ENCODE results near the gene RNF130. TPM values are rescaled to one million over a fixed set of nuclear protein-coding genes. Genes with fewer than 3 reads are reported as not detected.

Gene RNF130
- total RNA-seq, 1 donor from 2014 or later: 102 TPM

DNA sequence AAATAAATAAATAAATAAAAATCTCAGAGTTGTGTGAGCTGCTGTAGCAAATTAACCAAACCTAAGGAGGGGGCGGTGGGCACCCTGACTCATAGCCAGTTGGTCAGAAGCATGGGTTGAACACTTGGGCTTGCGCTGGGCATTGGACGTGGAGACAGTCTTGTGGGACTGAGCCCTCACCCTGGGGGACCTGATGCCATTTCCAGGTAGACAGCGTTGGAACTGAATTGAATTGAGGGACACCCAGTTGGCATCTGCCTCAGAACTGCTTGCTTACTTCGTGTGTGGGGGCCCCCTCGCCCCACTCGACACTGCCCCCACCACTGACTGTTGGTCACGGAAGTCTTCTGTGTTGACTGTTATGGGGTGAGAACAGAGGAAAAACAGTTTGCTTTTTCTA, 144.9 kb downstream of the RNF130 start:
- ATAC-seq (no peak), DNase-seq (ENCODE audit: low spot score) (peak; percentile 10)

- DNase-seq (ENCODE audit: low spot score) (peak; percentile 19), ATAC-seq (no peak)
These were observed 148.1 kb downstream of the RNF130 start for GRCh38 chr5:179923436-179923835.

DNA sequence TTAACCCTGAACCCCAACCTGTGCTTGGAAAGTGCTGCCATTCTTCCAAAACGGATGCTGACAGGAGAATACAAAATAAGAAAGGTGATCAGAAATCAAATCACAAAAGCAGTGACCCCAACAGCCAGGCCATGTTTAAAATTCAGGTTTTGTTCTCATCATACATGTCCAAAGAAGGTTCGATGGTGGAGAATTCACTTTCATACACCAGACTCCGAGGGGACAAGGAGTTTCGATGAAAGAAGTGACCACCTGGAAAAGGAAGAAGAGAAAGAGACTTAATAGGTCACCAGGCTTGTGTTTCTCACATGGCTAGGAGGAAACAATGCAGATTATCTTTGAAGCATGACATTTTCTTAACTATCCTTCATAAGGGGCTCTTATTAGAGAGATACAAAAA, 151.4 kb downstream of the RNF130 start:
- DNase-seq (ENCODE audit: low spot score): peak; percentile 6
- no peak for ATAC-seq

- no peak for ATAC-seq
- DNase-seq (ENCODE audit: low spot score): peak; percentile 32
These were observed 152.0 kb downstream of the RNF130 start for GRCh38 chr5:179919487-179920060.

- DNase-seq (ENCODE audit: low spot score): peak; percentile 14
- no peak for ATAC-seq
These were observed 152.6 kb downstream of the RNF130 start for GRCh38 chr5:179918742-179919486.

GRCh38 chr5:179916523-179916922, 155.0 kb downstream of the RNF130 start:
- DNase-seq (ENCODE audit: low spot score) (peak; percentile 29), ATAC-seq (no peak)

GRCh38 chr5:179915406-179915935, 156.1 kb downstream of the RNF130 start:
- ATAC-seq (no peak), DNase-seq (ENCODE audit: low spot score) (no peak)

DNA sequence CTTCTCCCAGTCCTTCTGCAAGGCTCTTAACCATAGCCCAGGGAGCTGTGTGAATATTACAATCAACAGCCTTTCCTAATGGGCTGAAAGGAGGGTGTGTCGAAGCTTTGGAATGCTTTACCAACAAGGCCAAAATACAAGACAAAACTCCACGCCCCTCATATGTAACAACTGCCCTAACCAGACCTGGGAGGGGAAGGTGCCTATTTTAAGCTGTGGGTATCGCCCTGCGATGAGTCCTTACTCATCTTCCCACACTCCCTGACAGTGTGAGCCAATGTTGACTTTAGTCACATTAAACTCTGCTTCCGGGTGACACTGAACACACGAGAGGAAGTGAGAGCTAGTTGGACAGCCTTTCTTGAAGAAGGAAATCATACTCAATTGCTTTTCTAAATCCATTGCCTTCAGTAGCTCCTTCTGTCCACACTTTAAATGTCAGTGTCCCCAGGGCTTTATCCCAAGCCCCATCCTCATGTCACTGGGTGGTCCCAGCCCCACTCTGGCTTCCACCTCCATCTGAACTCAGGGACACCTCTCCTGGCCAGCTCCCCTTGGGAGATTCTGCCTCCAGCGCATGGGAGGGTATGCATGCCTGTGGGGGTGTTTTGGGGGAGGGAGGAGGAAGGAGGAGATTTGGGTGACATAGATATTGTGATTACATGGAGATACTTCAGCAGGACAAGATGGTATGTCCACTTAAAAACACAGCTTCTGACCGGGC, 157.4 kb downstream of the RNF130 start:
- DNase-seq (ENCODE audit: low spot score) (no peak), ATAC-seq (peak; percentile 31)

DNA sequence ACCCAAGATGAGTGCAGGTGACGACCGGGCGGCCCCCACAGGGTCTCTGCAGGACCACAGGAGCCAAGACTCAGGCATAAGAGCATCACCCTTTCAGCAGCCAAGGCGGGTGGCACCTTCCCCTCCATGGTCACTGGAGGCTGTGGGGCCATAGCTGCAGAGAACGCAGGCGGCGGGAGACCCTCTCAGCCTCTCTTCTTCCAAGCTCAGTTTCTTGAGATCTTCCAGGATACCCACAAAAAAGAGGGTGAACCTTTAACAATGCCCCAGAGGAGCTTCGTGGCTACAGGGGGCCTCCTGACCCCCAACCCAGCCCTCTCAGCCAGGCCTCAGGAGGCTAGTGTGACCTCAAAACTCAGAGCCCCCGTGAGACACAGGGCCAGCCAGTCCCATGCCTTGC, 158.1 kb downstream of the RNF130 start:
- DNase-seq (ENCODE audit: low spot score) (no peak), ATAC-seq (no peak)

DNA sequence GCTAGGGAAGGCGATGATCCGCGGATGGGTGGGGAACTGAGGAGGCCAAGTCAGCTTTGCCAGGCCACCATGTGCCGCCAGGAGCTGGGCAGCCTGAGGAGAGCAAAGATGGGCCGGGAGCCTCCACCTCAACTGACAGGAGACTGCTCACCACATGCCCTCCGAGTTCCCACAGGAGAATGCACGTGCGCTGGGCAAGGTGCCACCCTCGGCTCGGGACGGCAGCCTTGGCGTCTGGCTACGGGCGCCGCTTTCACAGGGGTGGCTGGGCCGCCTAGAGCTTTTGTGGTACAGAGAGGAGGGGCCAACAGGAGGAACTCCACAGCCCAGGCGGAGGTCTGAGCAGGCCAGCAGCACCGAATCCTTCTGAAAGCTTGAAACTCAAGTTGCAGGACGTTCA, 158.6 kb downstream of the RNF130 start:
- no peak for DNase-seq (ENCODE audit: low spot score)
- ATAC-seq: no peak

DNA sequence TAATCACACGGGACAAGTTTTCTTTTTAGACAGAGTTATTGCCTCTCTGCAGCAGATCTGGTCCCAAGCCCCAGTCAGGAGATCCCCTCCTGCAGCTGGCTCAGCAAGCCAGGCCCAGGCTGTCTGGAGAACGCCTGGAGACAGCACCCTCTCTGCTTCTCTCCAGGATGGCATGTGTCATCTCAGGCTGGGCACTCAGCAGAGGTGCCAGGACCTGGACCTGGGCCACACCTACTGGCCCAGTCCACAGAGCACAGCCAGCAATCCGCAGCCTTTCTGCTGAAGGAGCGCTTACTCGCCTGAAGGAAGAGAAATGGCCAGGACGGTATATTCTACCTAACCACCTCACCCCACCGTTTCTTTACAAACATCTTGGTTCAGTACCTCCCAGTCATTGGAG, 159.2 kb downstream of the RNF130 start:
- ATAC-seq (peak; percentile 47), DNase-seq (ENCODE audit: low spot score) (no peak)

- DNase-seq (ENCODE audit: low spot score) (no peak), ATAC-seq (no peak)
These were observed 162.3 kb downstream of the RNF130 start for GRCh38 chr5:179909224-179909623.

GRCh38 chr5:179908528-179908927, 163.0 kb downstream of the RNF130 start:
- DNase-seq (ENCODE audit: low spot score): no peak
- ATAC-seq: no peak

- DNase-seq (ENCODE audit: low spot score) (peak; percentile 85), ATAC-seq (peak; percentile 93)
These were observed 163.8 kb downstream of the RNF130 start, which contains the start of gene TBC1D9B for GRCh38 chr5:179907556-179908324. Gene TBC1D9B, minus strand, starts transcription at chr5:179907897. Its CDS starts 76 bp downstream, at chr5:179907821.

- DNase-seq (ENCODE audit: low spot score) (no peak), ATAC-seq (peak; percentile 45)
These were observed 164.6 kb downstream of the RNF130 start for GRCh38 chr5:179906795-179907555.

DNA sequence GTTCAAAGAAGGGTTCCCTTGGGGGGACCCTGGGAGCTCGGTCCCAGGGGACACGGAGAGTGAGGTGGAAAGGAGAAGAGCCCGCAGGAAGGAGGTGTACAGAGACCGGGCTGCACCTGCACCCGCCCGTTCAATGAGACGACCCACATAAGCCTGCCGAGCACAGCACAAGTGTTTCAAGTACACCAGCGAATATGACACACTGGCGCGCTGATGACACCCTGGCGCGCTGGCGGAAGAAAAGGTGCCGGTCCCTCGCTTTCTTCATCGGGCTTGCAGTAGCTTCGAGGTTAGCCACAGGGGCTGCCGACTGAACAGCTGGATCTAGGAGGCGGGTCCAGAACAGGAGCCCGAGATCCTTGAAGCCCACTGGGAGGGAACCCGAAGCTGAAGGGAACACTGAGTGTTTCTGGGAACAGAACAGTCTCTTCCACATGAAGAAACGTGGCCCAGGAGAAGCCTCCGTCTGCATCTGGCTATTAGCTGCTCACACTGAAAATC, 165.2 kb downstream of the RNF130 start:
- no peak for DNase-seq (ENCODE audit: low spot score)
- no peak for ATAC-seq

DNA sequence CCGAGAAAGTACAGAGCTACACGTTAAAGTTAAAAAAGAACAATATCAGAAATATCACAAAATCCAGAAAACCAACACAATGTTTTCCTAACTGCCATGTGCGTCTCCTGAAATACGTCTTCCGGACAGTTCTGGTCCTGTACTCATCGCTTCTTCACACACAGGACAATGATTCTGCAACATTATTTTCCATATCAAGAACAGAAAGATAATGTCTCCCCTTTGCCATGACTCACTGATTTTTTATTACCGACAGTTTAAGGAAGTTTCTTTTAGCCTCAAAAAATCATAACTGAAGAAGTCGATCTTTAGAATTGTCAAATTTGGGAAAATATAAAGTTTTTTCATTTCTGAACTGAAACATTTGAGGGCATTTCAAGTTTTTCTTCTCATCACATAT, 166.4 kb downstream of the RNF130 start:
- DNase-seq (ENCODE audit: low spot score): no peak
- no peak for ATAC-seq
